Motor neuron (in vitro differentiated cells): ENCODE data around the gene SPEF2. TPM values are rescaled to one million over a fixed set of nuclear protein-coding genes. Genes with fewer than 3 reads are reported as not detected.

ENCODE experiments used
- ATAC-seq, 8 experiments: fragments of 200-7000 bp; cut with Tn5 transposase; replicated peaks in 6 of 8; 2 replicates each; pipeline ENCODE4 v1.8.0; 2021; ENCODE audit warnings: mild to moderate bottlenecking in 8 of 8, moderate library complexity in 8 of 8
- H3K27ac ChIP-seq, 2 donors: fragments of 250-450 bp; sonication (Bioruptor Pico); 2 replicates each; pipeline ENCODE4 v1.9.0; 2021; ENCODE audit warnings: antibody characterized with exemption in 2 of 2, mild to moderate bottlenecking in 2 of 2, moderate library complexity in 1 of 2
- H3K4me1 ChIP-seq, 2 donors: fragments of 250-450 bp; sonication (Bioruptor Pico); replicated peaks in 1 of 2; 2 replicates each; pipeline ENCODE4 v1.6.1; 2021; ENCODE audit warnings: antibody characterized with exemption in 2 of 2, mild to moderate bottlenecking in 2 of 2, moderate library complexity in 1 of 2
- H3K4me3 ChIP-seq, 5 donors: fragments of 250-450 bp; sonication (Bioruptor Pico); 2 replicates each; pipeline ENCODE4 v1.9.0; 2021; ENCODE audit warnings: antibody characterized with exemption in 5 of 5, mild to moderate bottlenecking in 5 of 5, moderate library complexity in 4 of 5
- WGBS, 10 experiments: fragments of 450-650 bp; shearing (Covaris generic); methylation state at CpG; one replicate each; pipeline ENCODE4 v1.0.0; 2022; 5-methylcytosine and 5-hydroxymethylcytosine counted together
- in situ Hi-C, 9 experiments: fragments of 400-800 bp; cut with MboI; loops; one replicate each; pipeline ENCODE4 v1.15.0; 2021; ENCODE audit warnings: low sequenced_read_pairs in 9 of 9, low pct_unique_long_range_greater_than_20kb in 2 of 9; ENCODE audit not compliant: unreplicated experiment in 9 of 9
- total RNA-seq, 8 experiments: library from RNA; unstranded; fragments of 300-600 nt; gene quantifications; 2 replicates each; pipeline versions ENCODE4 v1.2.3 to v1.2.4, GENCODE V29; 2022

SPEF2 gene
- total RNA-seq, 8 experiments from 2014 or later = 3.3 to 31.7 (median 4.9) TPM

- Histone ChIP-seq H3K4me3 (no peak overlapping the region), H3K27ac (no peak overlapping the region), H3K4me1 (peaks cover 13 to 16% of the 10 kb centered on the region in 2 donors)
- ATAC-seq = peak in 3 of 8 experiments; percentile 30 to 78 (median 33)
- 20 to 100% (median 100%) methylated on average over 1 of the region's 1 CpG; no CpG with 5 or more reads in 4 of the 10 experiments for WGBS, 10 experiments
- in situ Hi-C loops = loop anchor here in 3 of 9 experiments (25.0 kb wide), 1 partner anchor 113 kb away; no protein-coding TSS in a partner anchor
Measured at GRCh38 chr5:35799753-35800152, 182.1 kb downstream of the SPEF2 start.

GRCh38 chr5:35803191-35803651 lies 185.6 kb downstream of the SPEF2 start:
- Histone ChIP-seq H3K4me3 (no peak overlapping the region), H3K27ac (peak overlapping the region; percentile 55 to 74), H3K4me1 (peaks cover 13 to 16% of the 10 kb centered on the region in 2 donors)
- WGBS, 10 experiments = 11 to 90% (median 49%) methylated on average over 1 to 3 of the region's 4 CpGs; no CpG with 5 or more reads in 4 of the 10 experiments
- peak; percentile 35 to 100 (median 99) for ATAC-seq
- in situ Hi-C loops = no loop called here

DNA sequence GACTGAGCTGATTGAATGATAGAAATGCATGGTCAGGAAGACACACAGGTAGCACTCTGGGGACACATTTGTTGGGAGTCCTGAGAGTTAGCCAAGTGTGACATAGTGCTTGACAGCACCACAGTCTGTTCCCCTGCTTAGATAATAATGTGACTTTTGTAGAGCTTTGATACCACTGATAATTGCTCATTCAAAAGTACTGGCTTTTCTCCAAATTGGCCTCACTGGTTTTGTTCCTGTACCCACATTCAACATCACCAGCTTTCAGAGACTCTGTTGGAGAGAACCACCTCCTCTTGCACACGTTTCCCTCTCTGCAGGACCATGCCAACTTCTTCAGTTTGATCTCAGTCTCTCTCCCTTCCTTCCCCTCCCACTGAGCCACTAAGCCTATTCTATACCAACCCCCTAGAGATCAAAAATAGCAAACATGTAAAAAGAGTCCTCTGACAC lies 186.6 kb downstream of the SPEF2 start:
- Histone ChIP-seq H3K27ac (no peak overlapping the region), H3K4me1 (peaks cover 13 to 16% of the 10 kb centered on the region in 2 donors), H3K4me3 (no peak overlapping the region)
- ATAC-seq = no peak
- in situ Hi-C loops = no loop called here
- 0 to 86% methylated on average over 1 of the region's 1 CpG; no CpG with 5 or more reads in 8 of the 10 experiments for WGBS, 10 experiments

DNA sequence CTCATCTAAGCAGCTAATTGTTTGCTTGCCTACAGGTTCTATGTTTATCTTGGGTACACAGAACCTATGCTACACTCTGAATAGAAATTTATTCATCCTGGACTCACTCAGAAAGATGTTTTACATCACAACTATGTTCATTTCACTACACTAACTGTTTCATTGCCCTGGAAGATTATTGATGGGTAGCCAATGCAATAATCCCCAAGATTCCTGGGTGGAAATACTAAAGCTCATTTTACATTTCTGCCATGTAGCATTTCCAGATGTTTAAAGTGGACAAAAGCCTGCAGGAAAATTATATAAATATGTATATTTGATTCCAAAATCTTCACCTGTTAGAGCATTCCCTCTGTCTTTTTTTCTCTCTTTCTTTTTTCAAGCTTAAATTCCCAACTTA lies 187.2 kb downstream of the SPEF2 start:
- Histone ChIP-seq H3K4me3 (no peak overlapping the region), H3K4me1 (peaks cover 13 to 16% of the 10 kb centered on the region in 2 donors), H3K27ac (no peak overlapping the region)
- peak in 1 of 8 experiments; percentile 59 for ATAC-seq
- in situ Hi-C loops = no loop called here

- H3K4me3 ChIP-seq = no peak overlapping the region
- no peak for ATAC-seq
- in situ Hi-C loops = no loop called here
- H3K27ac ChIP-seq = no peak overlapping the region
- no peaks in the 10 kb centered on the region for H3K4me1 ChIP-seq
Measured at GRCh38 chr5:35810601-35811000, 192.9 kb downstream of the SPEF2 start.

DNA sequence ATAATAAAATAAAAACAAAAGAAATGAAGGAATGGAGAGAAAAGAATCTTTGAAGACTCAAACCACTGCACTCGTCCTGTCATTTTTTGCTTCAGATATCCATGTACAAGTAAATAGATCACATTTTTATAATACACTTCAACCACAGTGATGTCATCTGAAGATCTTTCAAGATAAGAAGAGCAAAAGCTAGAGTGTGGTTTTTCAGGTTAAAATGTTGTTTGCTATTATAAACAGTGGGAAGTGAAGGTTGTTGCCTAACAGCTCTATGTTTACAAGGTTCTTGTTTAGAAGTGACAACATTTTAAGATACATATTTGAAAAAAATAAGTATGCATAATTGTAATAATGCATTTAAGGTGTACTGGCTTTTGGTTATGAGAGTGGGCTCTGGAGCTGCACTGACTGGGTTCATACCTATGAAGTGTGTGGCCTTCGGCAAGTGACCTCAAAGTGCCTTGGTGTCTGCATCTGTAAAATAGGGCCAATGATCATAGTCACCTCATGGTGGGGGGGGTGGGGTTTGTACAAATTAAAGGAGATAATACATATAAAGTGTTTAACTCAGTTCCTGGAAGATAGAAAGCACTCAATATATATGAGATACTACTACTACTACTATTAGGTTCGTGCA lies 193.6 kb downstream of the SPEF2 start:
- Histone ChIP-seq H3K27ac (no peak overlapping the region), H3K4me3 (no peak overlapping the region), H3K4me1 (no peaks in the 10 kb centered on the region)
- ATAC-seq = no peak
- WGBS, 10 experiments = 28 to 85% (median 74%) methylated on average over 1 to 3 of the region's 3 CpGs
- in situ Hi-C loops = no loop called here

GRCh38 chr5:35813521-35813920 lies 195.9 kb downstream of the SPEF2 start:
- WGBS, 10 experiments = 0 to 83% (median 17%) methylated on average over 1 of the region's 1 CpG; no CpG with 5 or more reads in 2 of the 10 experiments
- no peak overlapping the region for H3K4me3 ChIP-seq
- in situ Hi-C loops = no loop called here
- H3K27ac ChIP-seq = no peak overlapping the region
- no peaks in the 10 kb centered on the region for H3K4me1 ChIP-seq
- no peak for ATAC-seq

GRCh38 chr5:35815089-35815936 lies 197.7 kb downstream of the SPEF2 start:
- no peak overlapping the region for H3K4me3 ChIP-seq
- ATAC-seq = peak in 3 of 8 experiments; percentile 33 to 72 (median 62)
- in situ Hi-C loops = no loop called here
- H3K27ac ChIP-seq = no peak overlapping the region
- H3K4me1 ChIP-seq = no peaks in the 10 kb centered on the region
- 50 to 98% (median 88%) methylated on average over 2 to 7 of the region's 10 CpGs for WGBS, 10 experiments

- H3K4me1 ChIP-seq = no peaks in the 10 kb centered on the region
- in situ Hi-C loops = no loop called here
- no peak for ATAC-seq
- H3K27ac ChIP-seq = no peak overlapping the region
- 0 to 79% (median 40%) methylated on average over 1 to 4 of the region's 4 CpGs; no CpG with 5 or more reads in 3 of the 10 experiments for WGBS, 10 experiments
- no peak overlapping the region for H3K4me3 ChIP-seq
Measured at GRCh38 chr5:35816881-35817521, 199.3 kb downstream of the SPEF2 start.

- ATAC-seq = no peak
- in situ Hi-C loops = no loop called here
- H3K4me3 ChIP-seq = no peak overlapping the region
- WGBS, 10 experiments = 63 to 100% (median 82%) methylated on average over 1 to 2 of the region's 2 CpGs; no CpG with 5 or more reads in 2 of the 10 experiments
- H3K27ac ChIP-seq = no peak overlapping the region
- H3K4me1 ChIP-seq = no peaks in the 10 kb centered on the region
Measured at GRCh38 chr5:35819026-35819425, 201.4 kb downstream of the SPEF2 start.

DNA sequence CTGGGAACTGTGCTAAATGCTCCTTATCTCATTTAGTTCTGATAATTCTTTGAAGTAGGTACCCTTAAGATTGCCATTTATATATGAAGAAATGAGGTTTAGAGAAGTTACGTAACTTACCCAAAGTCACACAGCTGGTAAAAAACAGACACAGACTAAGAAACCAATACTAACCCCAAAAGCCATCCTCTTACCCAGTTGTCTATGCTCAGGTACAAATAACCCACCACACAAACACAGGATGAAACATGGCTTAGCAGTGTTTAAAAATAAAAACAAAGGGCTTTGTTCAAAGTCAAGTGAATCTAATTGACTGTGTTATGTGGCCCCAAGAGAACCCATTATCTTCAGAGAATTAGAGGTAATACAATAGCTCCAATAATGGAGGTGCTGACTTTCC lies 202.0 kb downstream of the SPEF2 start:
- WGBS, 10 experiments = 80 to 100% (median 91%) methylated on average over 1 of the region's 1 CpG; no CpG with 5 or more reads in 3 of the 10 experiments
- in situ Hi-C loops = no loop called here

GRCh38 chr5:35820735-35821134 lies 203.1 kb downstream of the SPEF2 start:
- no peak overlapping the region for H3K4me3 ChIP-seq
- in situ Hi-C loops = no loop called here
- WGBS, 10 experiments = 30 to 90% (median 54%) methylated on average over 1 to 3 of the region's 4 CpGs

More for the DNA sequence above, 202.0 kb downstream of the SPEF2 start:
- ATAC-seq = no peak
- H3K27ac ChIP-seq = no peak overlapping the region
- no peak overlapping the region for H3K4me3 ChIP-seq
- no peaks in the 10 kb centered on the region for H3K4me1 ChIP-seq

DNA sequence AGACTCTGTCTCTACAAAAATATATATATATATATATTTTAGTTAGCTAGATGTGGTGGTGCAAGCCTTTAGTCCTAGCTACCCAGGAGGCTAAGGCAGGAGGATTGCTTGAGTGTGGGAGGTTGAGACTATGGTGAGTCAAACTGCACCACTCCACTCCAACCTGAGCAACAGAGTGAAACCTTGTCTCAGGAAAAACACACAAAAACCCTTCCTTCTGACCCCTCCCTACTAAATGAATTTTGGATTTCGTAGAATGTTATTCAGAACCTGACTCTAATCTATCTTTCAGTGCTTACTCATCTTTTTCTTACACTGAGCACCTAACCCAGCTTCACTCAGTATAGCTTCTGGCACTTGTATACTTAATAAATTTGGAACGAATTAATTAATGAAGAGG lies 203.8 kb downstream of the SPEF2 start:
- Histone ChIP-seq H3K4me3 (no peak overlapping the region), H3K4me1 (no peaks in the 10 kb centered on the region), H3K27ac (no peak overlapping the region)
- WGBS, 10 experiments = 25 to 93% (median 80%) methylated on average over 1 to 2 of the region's 2 CpGs; no CpG with 5 or more reads in 1 of the 10 experiments
- in situ Hi-C loops = no loop called here
- no peak for ATAC-seq

More at GRCh38 chr5:35820735-35821134, 203.1 kb downstream of the SPEF2 start:
- ATAC-seq = no peak
- no peak overlapping the region for H3K27ac ChIP-seq
- no peaks in the 10 kb centered on the region for H3K4me1 ChIP-seq
